ENCODE data around the gene AOC2.
"Not testable (repeated sequence)": the region's sequence is repeated elsewhere in the genome, so short reads cannot be mapped to it uniquely, and the experiment has no call there.

Gene AOC2

DNA sequence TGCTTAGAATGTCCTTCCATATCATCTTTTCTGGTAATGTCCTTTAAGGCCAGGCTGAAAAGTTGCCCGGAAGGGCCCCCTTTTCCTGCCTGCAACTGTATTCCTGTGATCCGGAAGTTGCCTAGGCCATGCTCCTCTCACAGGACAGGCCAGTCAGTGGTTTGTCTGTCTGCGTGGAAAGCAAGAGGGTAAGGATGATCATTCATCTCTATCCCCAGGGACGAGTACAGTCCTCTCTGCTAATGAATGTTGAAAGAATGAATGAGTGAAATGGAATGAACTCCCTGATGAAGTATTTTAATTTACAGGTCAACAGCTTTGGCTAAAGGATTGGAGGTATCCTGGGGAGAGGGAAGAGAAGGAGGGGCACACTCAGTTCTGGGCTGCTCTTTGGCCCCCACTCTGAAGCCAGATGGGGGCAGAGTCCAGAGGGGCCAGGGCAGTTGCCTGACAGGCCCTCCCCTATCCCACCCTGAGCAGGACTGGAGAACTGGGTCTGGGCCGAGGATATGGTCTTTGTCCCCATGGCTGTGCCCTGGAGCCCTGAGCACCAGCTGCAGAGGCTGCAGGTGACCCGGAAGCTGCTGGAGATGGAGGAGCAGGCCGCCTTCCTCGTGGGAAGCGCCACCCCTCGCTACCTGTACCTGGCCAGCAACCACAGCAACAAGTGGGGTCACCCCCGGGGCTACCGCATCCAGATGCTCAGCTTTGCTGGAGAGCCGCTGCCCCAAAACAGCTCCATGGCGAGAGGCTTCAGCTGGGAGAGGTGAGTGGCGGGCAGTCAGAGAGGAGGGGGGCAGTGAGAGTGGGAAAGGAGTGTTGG is 9.8 kb downstream of the AOC2 start:
- DNase-seq (ENCODE audit: low spot score), result no peak

DNA sequence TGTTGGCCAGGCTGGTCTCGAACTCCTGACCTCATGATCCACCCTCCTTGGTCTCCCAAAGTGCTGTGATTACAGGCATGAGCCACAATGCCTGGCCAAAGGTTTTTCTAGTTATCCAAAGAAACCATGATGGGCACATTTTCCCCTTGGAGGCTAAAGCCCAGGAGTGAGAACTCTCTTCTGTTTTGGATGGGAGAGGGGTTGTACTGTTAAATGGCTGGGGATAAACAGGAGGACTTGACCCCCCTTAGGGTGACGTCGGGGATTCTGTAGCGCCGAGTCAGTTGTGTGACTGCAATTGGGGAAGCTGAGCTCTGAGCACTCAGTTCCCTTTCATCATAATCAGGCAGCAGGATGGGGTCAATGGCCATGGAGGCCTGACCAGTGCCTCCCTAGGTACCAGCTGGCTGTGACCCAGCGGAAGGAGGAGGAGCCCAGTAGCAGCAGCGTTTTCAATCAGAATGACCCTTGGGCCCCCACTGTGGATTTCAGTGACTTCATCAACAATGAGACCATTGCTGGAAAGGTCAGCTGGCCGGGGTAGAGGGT is 10.7 kb downstream of the AOC2 start:
- no peak for DNase-seq (ENCODE audit: low spot score)

DNA sequence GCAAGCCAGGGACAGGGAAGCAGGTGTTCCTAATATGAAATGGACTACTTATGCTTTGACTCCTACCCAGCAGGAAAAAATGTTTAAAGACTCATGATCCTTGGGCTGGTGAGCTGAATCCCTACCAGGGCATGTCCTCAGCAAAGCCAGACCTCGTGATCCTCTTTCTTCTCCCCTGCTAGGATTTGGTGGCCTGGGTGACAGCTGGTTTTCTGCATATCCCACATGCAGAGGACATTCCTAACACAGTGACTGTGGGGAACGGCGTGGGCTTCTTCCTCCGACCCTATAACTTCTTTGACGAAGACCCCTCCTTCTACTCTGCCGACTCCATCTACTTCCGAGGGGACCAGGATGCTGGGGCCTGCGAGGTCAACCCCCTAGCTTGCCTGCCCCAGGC is 11.7 kb downstream of the AOC2 start:
- DNase-seq (ENCODE audit: low spot score), result not testable (repeated sequence)

DNA sequence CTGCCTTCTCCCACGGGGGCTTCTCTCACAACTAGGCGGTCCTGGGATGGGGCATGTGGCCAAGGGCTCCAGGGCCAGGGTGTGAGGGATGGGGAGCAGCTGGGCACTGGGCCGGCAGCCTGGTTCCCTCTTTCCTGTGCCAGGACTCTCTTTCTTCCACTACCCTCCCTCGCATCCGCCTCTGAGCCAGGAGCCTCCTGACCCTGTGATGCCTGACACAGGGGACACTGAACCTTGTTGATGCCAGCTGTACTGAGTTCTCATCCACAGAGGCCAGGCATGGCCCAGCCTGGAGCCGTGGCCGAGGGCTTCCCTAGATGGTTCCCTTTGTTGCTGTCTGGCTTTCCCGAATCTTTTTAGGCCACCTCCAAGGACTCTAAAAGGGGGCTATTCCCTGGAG is 12.1 kb downstream of the AOC2 start:
- not testable (repeated sequence) for DNase-seq (ENCODE audit: low spot score)

DNA sequence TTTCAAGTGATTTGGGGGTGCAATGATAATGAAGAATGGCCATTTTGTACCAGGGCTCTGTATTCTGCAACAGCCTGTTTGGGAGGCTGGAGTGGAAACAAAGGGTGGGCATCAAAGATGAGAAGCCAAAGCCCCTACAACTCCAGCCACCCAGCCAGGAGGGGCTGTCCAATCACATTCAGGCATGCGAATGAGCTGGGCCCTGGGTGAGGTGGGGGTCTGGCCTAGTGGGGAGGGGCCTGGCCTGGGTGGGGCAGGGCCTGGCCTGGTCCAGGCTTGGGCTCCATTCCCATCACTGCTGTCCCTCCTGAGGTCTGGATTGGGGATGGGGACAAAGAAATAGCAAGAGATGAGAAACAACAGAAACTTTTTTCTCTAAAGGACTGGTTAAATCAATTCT is 13.0 kb downstream of the AOC2 start:
- no peak for DNase-seq (ENCODE audit: low spot score)

DNA sequence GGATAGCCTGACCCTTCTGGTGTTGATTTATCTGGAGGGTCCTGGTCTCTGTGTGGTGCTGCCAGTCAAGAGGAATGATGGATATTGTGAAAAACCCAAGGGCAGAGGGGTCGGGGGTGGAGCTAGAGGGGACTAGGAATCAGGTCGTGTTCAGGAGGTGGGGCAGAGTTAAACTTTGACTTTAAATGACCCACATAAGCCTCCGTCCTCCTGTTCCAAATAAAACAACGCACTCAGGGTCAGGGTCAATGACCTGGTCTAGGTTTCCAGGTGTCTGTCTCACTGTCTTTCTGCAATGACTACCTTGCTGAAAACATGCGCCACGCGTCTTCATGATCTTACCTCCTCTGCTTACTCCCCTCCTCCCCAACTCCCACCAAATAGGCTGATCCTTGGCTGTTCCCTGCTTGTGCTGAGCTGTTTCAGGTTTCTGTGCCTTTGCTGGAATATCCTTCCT is 21.3 kb downstream of the AOC2 start:
- peak; percentile 56 for DNase-seq (ENCODE audit: low spot score)

DNA sequence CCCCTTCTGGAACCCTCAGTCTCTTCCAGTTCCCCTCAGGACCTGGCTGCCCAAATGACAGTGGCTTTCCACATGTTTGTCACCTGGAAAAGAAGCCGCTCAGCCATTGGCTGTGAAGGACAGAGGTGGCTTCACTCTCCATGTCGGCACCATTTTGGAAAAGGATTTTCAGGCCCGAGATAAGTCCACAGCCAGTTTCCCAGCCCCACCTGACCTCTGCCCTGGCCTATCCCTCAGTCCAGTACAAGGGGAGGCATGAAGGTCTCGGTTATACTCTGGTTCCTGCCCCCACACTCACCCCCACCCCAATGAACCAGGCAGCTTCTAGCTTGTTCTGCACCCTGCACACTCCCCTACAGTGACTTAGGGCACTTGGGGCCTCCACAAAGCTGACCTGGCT is 21.8 kb downstream of the AOC2 start:
- DNase-seq (ENCODE audit: low spot score), result no peak

DNA sequence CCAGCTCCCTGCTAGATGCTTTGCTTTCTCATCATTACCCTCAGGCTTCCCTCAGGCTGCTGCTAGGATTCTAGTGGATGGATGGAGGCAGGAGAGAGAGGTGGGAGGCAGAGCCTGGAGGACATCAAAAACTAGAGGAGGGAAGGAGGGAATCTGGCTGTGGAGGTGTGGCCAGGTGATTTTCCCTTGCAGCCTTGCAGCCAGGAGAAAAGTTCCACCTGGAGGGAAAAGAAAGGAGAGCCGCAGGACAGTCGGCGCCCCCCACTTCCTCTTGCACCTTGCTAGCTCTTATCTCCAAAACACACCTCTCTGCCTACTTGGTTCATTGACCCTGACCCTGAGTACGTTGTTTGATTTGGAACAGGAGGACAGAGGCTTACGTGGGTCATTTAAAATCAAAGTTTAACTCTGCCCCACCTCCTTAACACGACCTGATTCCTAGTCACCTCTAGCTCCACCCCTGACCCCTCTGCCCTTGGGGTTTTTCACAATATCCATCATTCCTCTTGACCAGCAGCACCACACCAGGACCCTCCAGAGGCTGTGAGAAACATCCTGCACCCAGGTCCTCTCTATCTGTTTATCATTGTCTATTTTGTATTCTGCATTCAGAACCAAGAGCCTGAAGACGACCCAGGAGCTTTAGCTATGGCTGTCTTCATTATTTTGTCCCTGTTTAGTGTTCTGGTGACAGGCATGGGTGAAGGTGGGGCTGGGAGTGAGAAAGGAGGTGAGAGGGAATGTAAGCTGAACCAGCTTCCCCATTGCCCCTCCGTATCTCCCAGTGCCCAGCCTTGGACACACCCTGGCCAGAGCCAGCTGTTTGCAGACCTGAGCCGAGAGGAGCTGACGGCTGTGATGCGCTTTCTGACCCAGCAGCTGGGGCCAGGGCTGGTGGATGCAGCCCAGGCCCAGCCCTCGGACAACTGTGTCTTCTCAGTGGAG is 22.5 kb downstream of the AOC2 start:
- no peak for DNase-seq (ENCODE audit: low spot score)

DNA sequence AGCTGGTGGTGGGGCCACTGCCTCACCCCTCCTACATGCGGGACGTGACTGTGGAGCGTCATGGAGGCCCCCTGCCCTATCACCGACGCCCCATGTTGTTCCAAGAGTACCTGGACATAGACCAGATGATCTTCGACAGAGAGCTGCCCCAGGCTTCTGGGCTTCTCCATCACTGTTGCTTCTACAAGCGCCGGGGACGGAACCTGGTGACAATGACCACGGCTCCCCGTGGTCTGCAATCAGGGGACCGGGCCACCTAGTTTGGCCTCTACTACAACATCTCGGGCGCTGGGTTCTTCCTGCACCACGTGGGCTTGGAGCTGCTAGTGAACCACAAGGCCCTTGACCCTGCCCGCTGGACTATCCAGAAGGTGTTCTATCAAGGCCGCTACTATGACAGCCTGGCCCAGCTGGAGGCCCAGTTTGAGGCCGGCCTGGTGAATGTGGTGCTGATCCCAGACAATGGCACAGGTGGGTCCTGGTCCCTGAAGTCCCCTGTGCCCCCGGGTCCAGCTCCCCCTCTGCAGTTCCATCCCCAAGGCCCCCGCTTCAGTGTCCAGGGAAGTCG is 23.4 kb downstream of the AOC2 start:
- DNase-seq (ENCODE audit: low spot score), result not testable (repeated sequence)

DNA sequence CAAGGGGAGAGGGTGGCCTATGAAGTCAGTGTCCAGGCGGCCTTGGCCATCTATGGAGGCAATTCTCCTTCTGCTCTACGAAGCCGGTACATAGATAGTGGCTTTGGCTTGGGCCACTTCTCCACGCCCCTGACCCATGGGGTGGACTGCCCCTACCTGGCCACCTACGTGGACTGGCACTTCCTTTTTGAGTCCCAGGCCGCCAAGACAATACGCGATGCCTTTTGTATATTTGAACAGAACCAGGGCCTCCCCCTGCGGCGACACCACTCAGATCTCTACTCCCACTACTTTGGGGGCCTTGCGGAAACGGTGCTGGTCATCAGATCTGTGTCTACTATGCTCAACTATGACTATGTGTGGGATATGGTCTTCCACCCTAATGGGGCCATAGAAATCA is 24.0 kb downstream of the AOC2 start:
- no peak for DNase-seq (ENCODE audit: low spot score)

DNA sequence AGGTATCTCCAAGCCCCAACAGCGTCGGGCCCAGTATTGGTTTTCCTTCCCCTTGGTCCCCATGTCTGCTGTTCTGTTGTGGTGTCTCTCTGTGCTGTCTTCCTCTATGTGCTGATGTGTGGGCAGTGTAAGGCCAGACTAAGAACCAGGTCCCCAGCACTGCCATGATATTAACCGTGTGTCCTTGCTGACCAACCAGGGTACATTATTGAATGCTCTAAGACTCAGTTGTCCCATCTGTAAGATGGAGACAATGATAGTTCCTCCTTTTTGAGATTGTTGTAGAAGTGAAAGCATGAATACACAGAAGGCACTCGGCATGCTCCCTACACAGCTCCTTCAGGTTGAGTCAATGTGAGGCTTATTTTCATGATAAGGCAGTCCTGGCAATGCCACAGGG is 27.3 kb downstream of the AOC2 start:
- no peak for DNase-seq (ENCODE audit: low spot score)

DNA sequence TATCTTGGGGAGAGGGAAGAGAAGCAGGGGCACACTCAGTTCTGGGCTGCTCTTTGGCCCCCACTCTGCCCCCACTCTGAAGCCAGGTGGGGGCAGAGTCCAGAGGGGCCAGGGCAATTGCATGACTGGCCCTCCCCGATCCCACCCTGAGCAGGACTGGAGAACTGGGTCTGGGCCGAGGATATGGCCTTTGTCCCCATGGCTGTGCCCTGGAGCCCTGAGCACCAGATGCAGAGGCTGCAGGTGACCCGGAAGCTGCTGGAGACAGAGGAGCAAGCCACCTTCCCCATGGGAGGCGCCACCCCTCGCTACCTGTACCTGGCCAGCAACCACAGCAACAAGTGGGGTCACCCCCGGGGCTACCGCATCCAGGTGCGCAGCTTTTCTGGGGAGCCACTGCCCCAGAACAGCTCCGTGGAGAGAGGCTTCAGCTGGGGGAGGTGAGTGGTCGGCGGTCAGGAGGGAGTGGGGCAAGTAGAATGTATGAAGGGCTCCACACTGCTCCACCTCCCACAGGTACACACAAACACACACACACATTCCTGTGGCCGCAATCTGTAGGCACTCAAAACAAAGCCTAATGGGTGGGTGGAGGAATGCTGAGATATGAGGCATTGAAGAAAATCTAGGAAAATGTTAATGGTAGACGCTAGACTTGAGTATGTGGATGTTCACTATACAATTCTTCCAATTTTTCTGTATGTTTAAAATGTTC is 28.0 kb downstream of the AOC2 start:
- no peak for DNase-seq (ENCODE audit: low spot score)

DNA sequence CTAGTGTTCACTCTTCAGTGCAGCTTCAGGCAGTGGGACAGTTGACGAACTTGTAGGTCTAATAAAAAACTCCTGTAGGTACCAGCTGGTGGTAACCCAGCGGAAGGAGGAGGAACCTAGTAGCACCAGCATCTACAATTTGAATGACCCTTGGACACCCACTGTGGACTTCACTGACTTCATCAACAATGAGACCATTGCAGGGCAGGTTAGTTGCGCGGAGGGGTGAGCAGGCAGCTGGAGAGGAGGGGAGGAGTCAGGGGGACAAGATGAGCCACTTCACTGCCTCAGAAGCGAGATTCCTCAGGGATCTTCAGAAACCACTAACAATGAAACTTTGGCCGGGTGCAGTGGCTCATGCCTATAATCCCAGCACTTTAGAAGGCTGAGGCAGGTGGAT is 28.9 kb downstream of the AOC2 start:
- no peak for DNase-seq (ENCODE audit: low spot score)

DNA sequence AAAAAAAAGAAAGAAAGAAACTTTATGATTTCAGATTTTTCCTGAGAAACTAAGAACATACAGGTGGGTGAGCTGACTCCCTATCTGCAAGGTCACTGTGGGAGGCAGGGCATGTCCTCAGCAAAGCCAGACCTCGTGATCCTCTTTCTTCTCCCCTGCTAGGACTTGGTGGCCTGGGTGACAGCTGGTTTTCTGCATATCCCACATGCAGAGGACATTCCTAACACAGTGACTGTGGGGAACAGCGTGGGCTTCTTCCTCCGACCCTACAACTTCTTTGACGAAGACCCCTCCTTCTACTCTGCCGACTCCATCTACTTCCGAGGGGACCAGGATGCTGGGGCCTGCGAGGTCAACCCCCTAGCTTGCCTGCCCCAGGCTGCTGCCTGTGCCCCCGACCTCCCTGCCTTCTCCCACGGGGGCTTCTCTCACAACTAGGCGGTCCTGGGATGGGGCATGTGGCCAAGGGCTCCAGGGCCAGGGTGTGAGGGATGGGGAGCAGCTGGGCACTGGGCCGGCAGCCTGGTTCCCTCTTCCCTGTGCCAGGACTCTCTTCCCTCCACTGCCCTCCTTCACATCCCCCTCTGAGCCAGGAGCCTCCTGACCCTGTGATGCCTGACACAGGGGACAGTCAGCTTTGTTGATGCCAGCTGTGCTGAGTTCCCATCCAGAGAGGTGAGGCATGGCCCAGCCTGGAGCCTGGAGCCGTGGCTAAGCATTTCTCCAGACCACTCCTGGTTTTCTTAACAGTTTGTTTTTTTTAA is 29.7 kb downstream of the AOC2 start:
- DNase-seq (ENCODE audit: low spot score), result not testable (repeated sequence)

DNA sequence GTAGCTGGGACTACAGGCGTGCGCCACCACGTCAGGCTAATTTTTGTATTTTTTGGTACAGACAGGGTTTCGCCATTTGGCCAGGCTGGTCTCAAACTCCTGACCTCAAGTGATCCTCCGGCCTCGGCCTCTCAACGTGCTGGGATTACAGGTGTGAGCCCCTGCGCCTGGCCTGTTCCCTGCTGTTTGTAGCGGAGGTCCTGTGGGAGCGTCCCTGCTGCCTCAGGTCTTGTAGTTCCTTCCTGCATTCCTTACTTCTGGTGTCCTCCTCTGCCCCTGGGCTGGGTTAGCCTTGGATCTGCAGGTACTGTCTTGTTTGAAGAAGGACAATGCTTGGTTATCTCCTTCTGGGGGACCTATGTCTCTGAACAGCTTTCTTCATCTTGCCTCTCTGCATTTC is 32.7 kb downstream of the AOC2 start:
- no peak for DNase-seq (ENCODE audit: low spot score)

DNA sequence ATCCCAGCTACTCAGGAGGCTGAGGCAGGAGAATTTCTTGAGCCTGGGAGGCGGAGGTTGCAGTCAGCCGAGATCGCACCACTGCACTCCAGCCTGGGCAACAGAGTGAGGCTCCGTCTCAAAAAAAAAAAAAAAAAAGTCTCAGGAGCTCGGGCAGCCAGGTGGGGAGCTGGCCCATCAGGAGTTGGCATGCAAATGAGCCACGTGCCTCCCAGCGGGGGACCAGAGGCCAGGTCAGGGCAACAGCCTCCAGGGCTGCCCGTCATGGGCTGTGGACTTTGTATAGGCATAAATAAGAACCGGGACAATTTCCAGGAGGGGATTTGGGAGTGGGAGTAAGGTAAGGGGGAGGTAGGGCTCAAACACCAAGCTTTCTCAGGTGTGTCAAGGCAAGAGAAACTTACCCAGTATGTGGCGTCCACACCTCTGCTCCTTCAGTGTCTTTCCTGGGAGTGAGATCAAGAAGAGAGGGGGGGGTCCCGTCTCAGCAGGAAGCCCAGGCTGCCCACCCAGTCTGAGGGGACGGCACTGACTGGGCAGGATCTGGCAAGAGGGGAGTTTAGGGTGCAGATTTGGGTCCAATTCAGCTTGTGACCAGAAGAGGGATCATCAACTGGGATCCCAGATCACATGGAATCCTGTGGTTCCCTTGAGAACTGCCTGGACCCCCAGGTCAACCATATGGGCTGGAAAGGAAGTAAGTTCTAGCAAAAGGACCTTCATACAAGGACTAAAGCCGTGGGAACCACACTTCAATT is 33.9 kb downstream of the AOC2 start:
- DNase-seq (ENCODE audit: low spot score), result peak; percentile 62

DNA sequence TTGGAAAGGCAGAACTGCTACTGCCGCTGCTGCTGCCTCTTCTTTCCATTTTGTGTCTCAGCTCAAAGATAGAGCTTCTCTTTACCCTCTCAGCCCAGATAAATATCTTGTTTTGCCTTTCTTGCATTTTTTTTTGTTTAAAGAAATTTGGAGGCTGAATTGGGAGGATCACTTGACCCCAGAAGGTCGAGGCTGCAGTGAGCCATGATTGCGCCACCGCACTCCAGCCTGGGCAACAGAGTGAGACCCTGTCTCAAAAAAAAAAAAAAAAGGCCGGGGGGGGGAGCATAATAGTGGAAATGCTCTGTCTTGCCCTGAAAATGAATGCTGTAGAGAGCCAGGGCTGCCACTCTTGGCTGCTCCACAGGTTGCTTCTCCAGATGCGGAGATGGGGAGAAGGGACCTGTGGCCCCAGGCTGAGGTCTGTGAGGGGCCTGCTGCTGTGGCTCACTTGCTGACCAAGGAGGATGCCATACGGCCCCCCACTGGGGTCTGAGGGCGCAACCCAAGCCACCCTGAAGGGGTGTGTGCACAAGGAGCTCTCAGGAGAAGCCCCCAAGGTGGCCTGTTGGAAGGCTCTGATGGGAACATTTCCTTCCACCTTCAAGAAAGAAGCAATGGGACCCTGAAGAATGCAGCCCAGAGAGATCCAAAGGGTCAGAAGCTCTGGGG is 34.7 kb downstream of the AOC2 start:
- no peak for DNase-seq (ENCODE audit: low spot score)

DNA sequence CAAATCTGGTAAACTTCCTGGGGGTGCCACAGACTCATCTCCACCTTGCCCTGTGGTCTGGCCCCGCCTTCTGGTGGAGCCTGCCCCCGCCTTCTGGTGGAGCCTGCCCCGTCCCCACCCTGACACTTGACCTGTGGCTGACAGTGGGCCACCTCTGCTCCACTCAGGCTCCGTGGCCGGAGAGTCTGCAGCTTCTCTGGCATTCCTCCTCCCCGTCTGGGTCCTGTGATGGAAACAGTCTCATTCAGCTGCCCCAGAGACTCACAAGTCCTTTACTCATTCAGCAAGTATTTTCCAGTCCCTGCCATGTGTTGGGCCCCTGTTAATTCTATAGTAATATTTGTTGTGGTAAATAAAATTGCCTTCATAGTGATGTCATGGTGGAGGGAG is 35.2 kb downstream of the AOC2 start:
- no peak for DNase-seq (ENCODE audit: low spot score)

DNA sequence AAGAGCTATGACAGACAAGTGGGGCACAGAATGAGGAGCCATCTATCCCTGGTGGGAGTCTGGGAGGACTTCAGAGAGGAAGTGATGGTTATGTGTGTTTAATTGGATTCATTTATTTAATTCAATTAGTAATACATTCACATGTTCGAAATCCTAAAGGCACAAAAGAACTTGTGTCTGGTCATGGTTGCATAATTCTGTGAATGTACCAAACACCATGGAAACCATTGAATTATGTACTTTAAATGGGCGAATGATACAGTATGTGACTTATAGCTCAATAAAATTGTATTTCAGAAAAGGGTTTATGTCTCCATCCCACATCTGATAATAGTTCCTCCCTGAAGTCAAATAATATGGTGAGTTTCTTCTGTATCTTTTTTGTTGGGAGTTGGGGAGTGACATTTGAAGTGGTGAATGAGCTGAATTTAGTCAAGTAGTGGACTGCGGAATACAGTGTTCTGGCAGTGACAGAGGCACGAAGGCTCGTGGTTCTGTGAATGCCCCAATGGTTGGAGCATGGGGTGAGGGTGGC is 36.5 kb downstream of the AOC2 start:
- DNase-seq (ENCODE audit: low spot score), result no peak

All from HuH-7.5 (cell line).